GM19043 (cell line): ENCODE data around the gene PDGFD.
A peak's percentile ranks its signal among the peaks of the same experiment; 100 is the strongest.

Experiments used
- ATAC-seq: cut with Tn5 transposase; IDR thresholded peaks from one replicate; pipeline ENCODE4 v1.9.1; 2021; ENCODE audit warnings: low read depth; ENCODE audit not compliant: unreplicated experiment

The PDGFD gene

GRCh38 chr11:103894034-103894433, 269.9 kb downstream of the PDGFD start:
- ATAC-seq, result no peak

GRCh38 chr11:103893371-103893770, 270.6 kb downstream of the PDGFD start:
- ATAC-seq, result no peak

GRCh38 chr11:103892603-103893002, 271.3 kb downstream of the PDGFD start:
- ATAC-seq, result no peak

GRCh38 chr11:103890654-103891053, 273.3 kb downstream of the PDGFD start:
- no peak for ATAC-seq

- no peak for ATAC-seq
Observed at GRCh38 chr11:103889679-103890078, 274.3 kb downstream of the PDGFD start.

- no peak for ATAC-seq
Observed at GRCh38 chr11:103888541-103888951, 275.4 kb downstream of the PDGFD start.

- ATAC-seq, result no peak
Observed at GRCh38 chr11:103887001-103887658, 276.8 kb downstream of the PDGFD start.

GRCh38 chr11:103883856-103884255, 280.1 kb downstream of the PDGFD start:
- no peak for ATAC-seq

GRCh38 chr11:103883291-103883690, 280.7 kb downstream of the PDGFD start:
- ATAC-seq, result no peak

- ATAC-seq, result no peak
Observed at GRCh38 chr11:103881584-103881983, 282.4 kb downstream of the PDGFD start.

GRCh38 chr11:103880968-103881367, 283.0 kb downstream of the PDGFD start:
- no peak for ATAC-seq

- no peak for ATAC-seq
Observed at GRCh38 chr11:103878646-103879045, 285.3 kb downstream of the PDGFD start.

- ATAC-seq, result no peak
Observed at GRCh38 chr11:103877221-103877620, 286.7 kb downstream of the PDGFD start.

- peak; percentile 85 for ATAC-seq
Observed at GRCh38 chr11:103875855-103876510, 288.0 kb downstream of the PDGFD start.

GRCh38 chr11:103872748-103873147, 291.2 kb downstream of the PDGFD start:
- ATAC-seq, result no peak

GRCh38 chr11:103871923-103872551, 291.9 kb downstream of the PDGFD start:
- ATAC-seq, result no peak

- no peak for ATAC-seq
Observed at GRCh38 chr11:103870821-103871309, 293.1 kb downstream of the PDGFD start.

- ATAC-seq, result no peak
Observed at GRCh38 chr11:103867481-103867880, 296.5 kb downstream of the PDGFD start.

- ATAC-seq, result no peak
Observed at GRCh38 chr11:103863497-103863896, 300.4 kb downstream of the PDGFD start.

GRCh38 chr11:103862802-103863174, 301.2 kb downstream of the PDGFD start:
- ATAC-seq, result no peak

- peak; percentile 70 for ATAC-seq
Observed at GRCh38 chr11:103862094-103862801, 301.7 kb downstream of the PDGFD start.
